Ovary (tissue), 9 donors: ENCODE results near the gene ETFA. TPM values are rescaled to one million over a fixed set of nuclear protein-coding genes. Genes with fewer than 3 reads are reported as not detected.

Source experiments
- DNase-seq, 5 donors: peaks; one replicate each; pipeline ENCODE4 v3.0.0-alpha.2; 2019 to 2020
- H3K27ac ChIP-seq, 2 donors: fragments of 200-600 bp; one replicate each; pipeline versions ENCODE4 v1.5.1 to v1.8.0; 2019 to 2022
- H3K27me3 ChIP-seq: fragments of 200-600 bp; one replicate; pipeline ENCODE4 v1.8.0; 2022
- H3K36me3 ChIP-seq: fragments of 200-600 bp; sonication (generic); one replicate; pipeline ENCODE4 v1.5.1; 2019
- H3K4me1 ChIP-seq: one replicate; pipeline ENCODE4 v1.8.1; 2013; ENCODE audit warnings: mild to moderate bottlenecking, moderate library complexity; ENCODE audit not compliant: insufficient read depth
- H3K4me3 ChIP-seq: fragments of 200-600 bp; sonication (generic); one replicate; pipeline ENCODE4 v1.5.1; 2017
- H3K9me3 ChIP-seq, 2 donors: fragments of 200-600 bp in 1 of 2; sonication (generic) in 1 of 2; one replicate each; pipeline versions ENCODE4 v1.5.1 to v1.8.1; 2013 to 2019; ENCODE audit warnings: mild to moderate bottlenecking in 1 of 2, moderate library complexity in 1 of 2
- EP300 ChIP-seq: sonication (generic); formaldehyde crosslinking; IDR thresholded peaks from one replicate; pipeline ENCODE4 v1.6.1; 2017; ENCODE audit warnings: antibody characterized with exemption
- POLR2A ChIP-seq: fragments of 450-650 bp; IDR thresholded peaks from one replicate; pipeline ENCODE4 v1.6.1; 2017; ENCODE audit warnings: antibody characterized with exemption, mild to moderate bottlenecking, moderate library complexity
- WGBS, 3 donors: extraction: QIAGEN DNeasy Blood & Tissue Kit in 1 of 3; methylation state at CpG; one replicate each; pipeline versions ENCODE4 v1.1.5 to v1.1.7; 2013 to 2017; 5-methylcytosine and 5-hydroxymethylcytosine counted together
- intact Hi-C, 4 donors: fragments of 100-400 bp; cut with DNase I; formaldehyde crosslinking; loops; one replicate each; pipeline versions ENCODE4 v1.11.0 to v1.15.1; 2022 to 2023
- polyA plus RNA-seq, 2 donors: library from polyadenylated mRNA; stranded (reverse); fragments of 200-250 nt in 1 of 2; fragments of 350-450 nt in 1 of 2; fragmentation: Illumina TruSeq in 1 of 2; extraction: RNeasy Lipid Tissue Mini Kit (QIAGEN cat#74804) in 1 of 2; gene quantifications; one replicate each; pipeline ENCODE4 v1.2.3, GENCODE V29; 2013 to 2014
- total RNA-seq, 7 donors: library from RNA; depleted of rRNA in 2 of 7; stranded (reverse); fragments of >200 nt in 2 of 7; fragmentation: NEBNext Ultra II Directional in 3 of 7; extraction: Animal tissue kit (Norgen Biotek cat#: 25700) in 3 of 7; gene quantifications; one replicate each; pipeline versions ENCODE4 v1.1.0 to v1.2.4, GENCODE V29; 2016 to 2023
- TF ChIP-seq, protein P1 (sequence below), 3 donors: fragments of 450-650 bp in 2 of 3; fragments of 200-600 bp in 1 of 3; IDR thresholded peaks; one replicate each; pipeline versions ENCODE4 v1.5.1 to v1.8.0; 2016 to 2022; ENCODE audit warnings: antibody characterized with exemption in 3 of 3, mild to moderate bottlenecking in 1 of 3
- donor health status: DM: no; HTN: no; CAD: no; lungs with moderate emphysema.
- donor health status: DM: no; HTN: no; CAD: no.
- donor health status: Bipolar disorder and iron deficiency.
- donor health status: DM: yes; HTN: yes; CAD: no.
- donor health status: DM: no; HTN: no; CAD: no.
- donor health status: DM: yes; HTN: yes; CAD: no.

Gene ETFA
- total and polyA plus RNA-seq, 9 donors, result 45.8 to 97.4 (median 71.7) TPM

DNA sequence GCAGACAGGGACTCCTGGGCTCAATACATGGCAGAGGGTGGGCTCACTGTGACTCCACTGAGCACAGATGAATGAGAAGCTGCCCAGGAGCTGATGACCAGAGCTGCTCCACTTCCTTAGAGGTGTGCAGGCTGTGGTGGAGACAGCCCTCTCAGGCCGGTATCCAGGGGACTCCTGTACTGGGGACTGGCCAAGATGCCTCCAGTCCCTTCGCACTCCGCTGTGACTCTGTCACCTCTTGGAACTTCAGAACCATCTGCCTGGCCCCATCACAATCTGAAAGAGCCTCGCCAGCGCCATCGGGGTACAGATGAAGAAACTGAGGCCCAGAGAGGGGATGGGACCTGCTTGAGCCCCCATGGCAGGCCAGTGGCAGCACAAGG, 111.2 kb downstream of the ETFA start:
- WGBS, 3 donors, result 95 to 98% (median 97%) methylated on average over 6 of the region's 6 CpGs
- Histone ChIP-seq H3K4me1 (peaks cover 8% of the 10 kb centered on the region), H3K27me3 (no peaks in the 10 kb centered on the region), H3K36me3 (no peaks in the 10 kb centered on the region), H3K27ac (no peak overlapping the region), H3K4me3 (no peak overlapping the region), H3K9me3 (no peaks in the 10 kb centered on the region)
- TF ChIP-seq, protein P1, sequence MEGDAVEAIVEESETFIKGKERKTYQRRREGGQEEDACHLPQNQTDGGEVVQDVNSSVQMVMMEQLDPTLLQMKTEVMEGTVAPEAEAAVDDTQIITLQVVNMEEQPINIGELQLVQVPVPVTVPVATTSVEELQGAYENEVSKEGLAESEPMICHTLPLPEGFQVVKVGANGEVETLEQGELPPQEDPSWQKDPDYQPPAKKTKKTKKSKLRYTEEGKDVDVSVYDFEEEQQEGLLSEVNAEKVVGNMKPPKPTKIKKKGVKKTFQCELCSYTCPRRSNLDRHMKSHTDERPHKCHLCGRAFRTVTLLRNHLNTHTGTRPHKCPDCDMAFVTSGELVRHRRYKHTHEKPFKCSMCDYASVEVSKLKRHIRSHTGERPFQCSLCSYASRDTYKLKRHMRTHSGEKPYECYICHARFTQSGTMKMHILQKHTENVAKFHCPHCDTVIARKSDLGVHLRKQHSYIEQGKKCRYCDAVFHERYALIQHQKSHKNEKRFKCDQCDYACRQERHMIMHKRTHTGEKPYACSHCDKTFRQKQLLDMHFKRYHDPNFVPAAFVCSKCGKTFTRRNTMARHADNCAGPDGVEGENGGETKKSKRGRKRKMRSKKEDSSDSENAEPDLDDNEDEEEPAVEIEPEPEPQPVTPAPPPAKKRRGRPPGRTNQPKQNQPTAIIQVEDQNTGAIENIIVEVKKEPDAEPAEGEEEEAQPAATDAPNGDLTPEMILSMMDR (IDR thresholded peaks at IDR 0.05), result no peak
- TF ChIP-seq POLR2A, result no peak
- no peak for TF ChIP-seq EP300
- intact Hi-C loops, result no loop called here
- no peak for DNase-seq

DNA sequence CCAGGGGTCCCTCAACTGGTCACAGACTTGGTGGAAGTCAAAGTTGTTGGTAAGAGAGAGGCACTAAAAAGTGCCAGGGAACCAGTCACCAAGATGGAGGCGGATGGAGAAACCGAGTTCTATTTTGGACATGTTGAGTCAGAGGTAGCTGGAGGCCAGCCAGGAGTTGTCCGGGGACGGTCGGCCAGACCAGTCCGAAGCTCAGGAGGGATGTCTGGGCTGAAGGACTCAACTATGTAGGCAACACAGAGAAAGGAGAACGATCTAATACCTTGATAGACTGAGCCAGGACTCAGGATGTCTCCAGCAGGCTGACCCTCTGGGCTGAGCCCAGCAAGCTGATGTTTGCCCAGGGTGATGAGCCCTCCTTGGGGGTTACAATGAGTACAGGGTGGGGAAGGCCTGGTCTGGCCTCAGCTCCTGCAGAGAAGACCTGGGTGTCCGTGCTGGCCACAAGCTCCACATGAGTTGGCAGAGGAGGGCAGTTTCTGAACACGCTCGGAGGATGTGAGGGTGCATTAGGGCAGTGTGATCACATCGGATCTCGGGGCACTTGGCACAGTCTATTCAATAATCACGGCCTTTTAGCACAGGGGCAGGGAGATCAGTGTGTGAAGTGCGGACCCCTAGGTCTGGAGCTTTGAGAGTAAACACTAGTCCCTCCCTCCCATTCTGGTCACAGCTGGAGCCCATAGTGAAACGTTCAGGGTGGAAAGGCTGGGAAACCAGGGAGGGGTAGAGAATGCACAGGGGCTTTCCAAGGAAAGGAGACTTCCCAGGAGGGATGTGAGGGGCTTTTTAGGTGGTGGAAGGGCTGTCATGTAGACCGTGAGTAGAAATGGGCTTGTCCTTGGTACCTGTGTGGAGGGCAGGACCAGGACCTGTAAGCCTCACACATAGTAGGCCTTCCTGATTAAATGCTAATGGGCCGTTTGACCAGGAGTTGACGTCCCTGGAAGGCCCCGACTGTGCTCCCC, 111.9 kb downstream of the ETFA start:
- intact Hi-C loops, result no loop called here
- TF ChIP-seq EP300 (no peak), POLR2A (no peak)
- TF ChIP-seq, protein P1 (IDR thresholded peaks at IDR 0.05), result no peak
- Histone ChIP-seq H3K4me3 (no peak overlapping the region), H3K4me1 (peaks cover 8% of the 10 kb centered on the region), H3K27ac (no peak overlapping the region), H3K27me3 (no peaks in the 10 kb centered on the region), H3K9me3 (no peaks in the 10 kb centered on the region), H3K36me3 (no peaks in the 10 kb centered on the region)
- WGBS, 3 donors, result 71 to 75% (median 75%) methylated on average over 19 of the region's 19 CpGs
- DNase-seq, result peak in 2 of 5 donors; percentile 28 to 51

DNA sequence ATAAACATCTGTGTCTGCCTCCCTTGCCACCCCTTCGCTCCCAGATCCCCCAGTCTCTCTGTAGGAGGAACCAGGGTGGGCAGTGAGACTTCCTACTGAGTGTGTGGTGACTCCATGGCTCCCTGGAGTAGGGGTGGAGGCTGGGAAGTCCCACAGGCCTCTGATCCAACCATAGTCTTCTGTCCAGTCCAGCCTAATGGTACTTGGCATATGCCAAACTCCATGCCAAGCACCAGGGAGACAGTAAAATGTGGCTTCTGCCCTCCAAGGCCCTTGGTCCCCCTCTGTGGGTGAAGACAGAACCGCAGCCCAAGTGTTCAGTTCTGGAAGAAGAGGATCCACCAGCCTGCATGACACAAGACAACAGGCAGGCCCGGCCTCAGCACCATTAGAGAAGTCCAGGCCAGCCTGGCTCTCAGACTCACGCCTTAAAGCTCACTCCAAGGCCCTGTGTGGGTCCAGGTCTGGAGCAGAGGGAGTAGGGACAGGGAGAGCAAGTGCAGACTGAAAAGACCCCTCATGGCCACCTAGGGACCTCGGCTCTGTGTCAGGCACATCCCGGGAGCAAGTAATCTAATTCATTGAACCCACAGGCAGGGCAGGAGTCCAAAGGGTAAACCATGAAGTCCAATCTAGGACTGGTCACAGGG, 112.7 kb downstream of the ETFA start:
- H3K27me3 ChIP-seq, result no peaks in the 10 kb centered on the region
- TF ChIP-seq EP300 (no peak), POLR2A (no peak)
- TF ChIP-seq, protein P1 (IDR thresholded peaks at IDR 0.05), result no peak
- H3K27ac ChIP-seq, result no peak overlapping the region
- H3K4me1 ChIP-seq, result peaks cover 10% of the 10 kb centered on the region
- WGBS, 3 donors, result 97 to 98% (median 98%) methylated on average over 4 to 6 of the region's 6 CpGs
- intact Hi-C loops, result no loop called here
- H3K36me3 ChIP-seq, result no peaks in the 10 kb centered on the region
- no peak for DNase-seq
- no peaks in the 10 kb centered on the region for H3K9me3 ChIP-seq
- no peak overlapping the region for H3K4me3 ChIP-seq

DNA sequence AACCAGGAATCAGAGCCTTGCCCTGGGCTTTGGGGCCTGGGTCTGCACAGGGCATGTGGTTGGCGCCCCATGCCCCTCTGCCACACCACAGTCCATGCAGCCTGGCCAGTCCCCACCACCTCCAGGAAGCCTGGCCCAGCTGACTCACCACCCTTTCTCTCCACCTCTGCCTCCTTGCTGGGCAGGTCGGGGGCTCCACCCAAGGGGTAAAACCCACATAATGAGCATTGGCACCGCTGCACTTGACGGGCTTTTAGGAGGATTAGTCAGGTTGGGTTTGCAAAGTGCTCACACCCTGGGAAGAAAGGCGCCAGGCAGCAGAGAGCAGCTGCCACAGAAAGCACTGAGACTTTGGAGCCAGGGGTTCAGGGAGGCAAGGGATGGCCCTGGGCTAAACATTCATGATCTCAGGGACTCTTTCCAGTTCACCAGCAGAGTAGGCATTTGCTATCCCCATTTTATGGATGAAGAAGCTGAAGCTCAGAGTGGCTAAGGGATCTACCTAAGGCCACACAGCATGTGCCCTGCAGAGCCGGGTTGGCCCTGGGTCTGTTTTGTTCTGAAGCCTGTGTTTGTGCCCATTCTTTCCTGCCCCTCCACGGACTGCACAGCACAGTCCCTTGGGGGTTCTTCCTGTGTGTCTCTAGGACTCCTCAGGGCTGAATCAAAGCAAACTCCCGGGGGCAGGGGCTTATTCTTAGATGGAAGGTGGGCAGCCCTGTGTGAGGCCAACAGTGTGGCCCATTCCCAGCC, 113.4 kb downstream of the ETFA start:
- Histone ChIP-seq H3K4me1 (peaks cover 10% of the 10 kb centered on the region), H3K9me3 (no peaks in the 10 kb centered on the region), H3K4me3 (no peak overlapping the region), H3K36me3 (no peaks in the 10 kb centered on the region), H3K27ac (no peak overlapping the region), H3K27me3 (no peaks in the 10 kb centered on the region)
- intact Hi-C loops, result no loop called here
- WGBS, 3 donors, result 91 to 96% (median 93%) methylated on average over 8 of the region's 8 CpGs
- DNase-seq, result no peak
- TF ChIP-seq, protein P1 (IDR thresholded peaks at IDR 0.05), result no peak
- TF ChIP-seq EP300 (no peak), POLR2A (no peak)
